ENCODE data around the gene AP1B1.

Gene AP1B1

DNA sequence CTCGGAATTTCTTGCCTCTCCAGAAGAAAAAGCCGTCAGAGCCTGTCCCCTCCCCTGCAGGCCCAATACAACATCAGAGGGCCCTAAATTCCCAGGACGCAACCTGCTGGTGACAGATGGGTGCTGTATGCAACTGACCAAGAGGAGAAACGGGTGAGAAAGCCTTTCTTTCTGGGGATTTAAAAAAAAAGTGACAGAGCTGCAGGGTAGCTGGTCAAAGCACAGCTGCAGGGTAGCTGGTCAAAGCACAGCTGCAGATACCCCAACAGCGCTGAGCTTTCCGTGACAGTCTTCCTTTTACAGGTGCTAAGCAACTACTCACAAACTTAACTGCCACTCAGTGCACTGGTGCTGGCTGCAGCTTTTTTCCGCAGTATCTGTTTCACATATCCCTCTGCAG is 17.8 kb downstream of the AP1B1 start:
- TF ChIP-seq, protein P1, sequence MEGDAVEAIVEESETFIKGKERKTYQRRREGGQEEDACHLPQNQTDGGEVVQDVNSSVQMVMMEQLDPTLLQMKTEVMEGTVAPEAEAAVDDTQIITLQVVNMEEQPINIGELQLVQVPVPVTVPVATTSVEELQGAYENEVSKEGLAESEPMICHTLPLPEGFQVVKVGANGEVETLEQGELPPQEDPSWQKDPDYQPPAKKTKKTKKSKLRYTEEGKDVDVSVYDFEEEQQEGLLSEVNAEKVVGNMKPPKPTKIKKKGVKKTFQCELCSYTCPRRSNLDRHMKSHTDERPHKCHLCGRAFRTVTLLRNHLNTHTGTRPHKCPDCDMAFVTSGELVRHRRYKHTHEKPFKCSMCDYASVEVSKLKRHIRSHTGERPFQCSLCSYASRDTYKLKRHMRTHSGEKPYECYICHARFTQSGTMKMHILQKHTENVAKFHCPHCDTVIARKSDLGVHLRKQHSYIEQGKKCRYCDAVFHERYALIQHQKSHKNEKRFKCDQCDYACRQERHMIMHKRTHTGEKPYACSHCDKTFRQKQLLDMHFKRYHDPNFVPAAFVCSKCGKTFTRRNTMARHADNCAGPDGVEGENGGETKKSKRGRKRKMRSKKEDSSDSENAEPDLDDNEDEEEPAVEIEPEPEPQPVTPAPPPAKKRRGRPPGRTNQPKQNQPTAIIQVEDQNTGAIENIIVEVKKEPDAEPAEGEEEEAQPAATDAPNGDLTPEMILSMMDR (IDR thresholded peaks at IDR 0.05) = no peak

DNA sequence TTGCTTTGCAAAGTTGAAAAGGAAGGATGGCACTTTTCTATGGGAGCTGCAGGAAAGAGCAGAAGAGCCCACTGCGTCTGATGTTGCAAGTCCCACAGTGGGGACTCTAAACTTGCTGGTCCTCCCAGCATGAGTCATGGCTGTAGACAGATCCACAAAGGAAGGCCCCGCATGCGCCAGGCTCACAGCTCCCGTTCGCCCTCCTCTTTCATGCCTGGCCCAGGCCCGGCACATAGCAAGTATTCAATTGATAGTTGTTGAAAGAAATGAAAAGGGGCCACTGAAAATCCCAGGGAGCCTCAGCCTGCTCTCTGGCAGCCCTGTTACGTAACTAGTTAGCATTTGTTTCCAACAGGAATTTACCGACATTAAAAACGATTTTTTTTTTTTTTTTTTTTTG is 18.9 kb downstream of the AP1B1 start:
- TF ChIP-seq, protein P1 (IDR thresholded peaks at IDR 0.05) = no peak

DNA sequence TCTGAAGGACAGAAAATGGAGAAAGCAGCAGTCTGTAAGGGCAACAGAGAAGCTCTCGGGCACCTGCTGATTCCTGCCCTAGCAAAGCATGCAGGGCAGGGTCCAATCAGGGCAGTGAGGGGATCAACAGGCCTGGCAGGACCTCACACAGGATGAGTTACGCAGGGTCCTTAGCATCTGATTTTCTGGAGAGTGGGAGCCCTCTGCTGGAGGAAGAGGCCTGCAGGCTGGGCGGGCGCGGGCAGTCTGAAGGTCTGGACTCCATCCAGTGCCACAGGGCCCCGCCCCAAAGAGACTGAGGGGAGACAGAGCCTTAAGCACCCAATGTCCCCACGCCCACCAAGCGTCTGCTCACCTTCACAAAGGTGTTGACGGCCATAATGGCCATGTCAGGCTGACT is 28.9 kb downstream of the AP1B1 start:
- TF ChIP-seq, protein P1 (IDR thresholded peaks at IDR 0.05) = peak; percentile 53; the same call in 1 of the 2 replicates

DNA sequence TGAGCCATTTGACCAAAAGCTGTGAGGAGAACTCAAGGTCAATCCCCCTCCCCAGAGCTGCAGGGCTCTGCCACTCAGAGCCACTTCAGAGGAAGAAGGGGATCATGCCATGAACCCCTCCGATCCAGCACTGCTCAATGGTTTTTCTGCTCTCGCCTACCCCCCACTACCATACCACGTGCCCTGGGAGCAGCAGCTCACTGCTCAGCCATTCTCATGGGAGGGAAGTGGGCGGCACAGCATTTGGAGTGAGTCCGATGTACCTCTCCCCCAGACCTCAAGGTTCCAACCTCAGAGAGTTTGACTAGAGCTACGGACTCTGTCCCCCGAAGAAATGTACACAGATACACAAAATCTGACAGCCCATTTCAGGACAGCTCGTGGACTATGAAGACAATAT is 34.5 kb downstream of the AP1B1 start:
- TF ChIP-seq, protein P1 (IDR thresholded peaks at IDR 0.05) = no peak

DNA sequence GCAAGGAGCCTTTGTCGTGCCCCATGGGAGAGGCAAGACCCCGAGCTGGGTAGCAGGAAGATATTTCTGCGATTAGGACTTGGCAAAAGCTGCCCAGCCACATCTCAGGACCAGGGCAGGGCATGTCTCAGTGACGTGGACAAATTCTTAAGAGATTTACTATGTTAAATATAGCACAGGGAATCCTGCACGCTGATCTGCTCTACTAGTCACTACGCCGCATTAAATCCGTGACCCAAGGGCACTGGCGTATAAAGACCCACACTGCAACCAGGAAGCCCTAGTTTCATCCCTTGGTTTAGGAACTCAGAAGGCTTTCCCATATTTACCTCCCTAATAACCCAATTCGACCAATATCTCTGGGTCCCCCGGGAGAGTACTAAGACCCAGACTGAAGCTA is 35.1 kb downstream of the AP1B1 start:
- TF ChIP-seq, protein P1 (IDR thresholded peaks at IDR 0.05) = no peak

DNA sequence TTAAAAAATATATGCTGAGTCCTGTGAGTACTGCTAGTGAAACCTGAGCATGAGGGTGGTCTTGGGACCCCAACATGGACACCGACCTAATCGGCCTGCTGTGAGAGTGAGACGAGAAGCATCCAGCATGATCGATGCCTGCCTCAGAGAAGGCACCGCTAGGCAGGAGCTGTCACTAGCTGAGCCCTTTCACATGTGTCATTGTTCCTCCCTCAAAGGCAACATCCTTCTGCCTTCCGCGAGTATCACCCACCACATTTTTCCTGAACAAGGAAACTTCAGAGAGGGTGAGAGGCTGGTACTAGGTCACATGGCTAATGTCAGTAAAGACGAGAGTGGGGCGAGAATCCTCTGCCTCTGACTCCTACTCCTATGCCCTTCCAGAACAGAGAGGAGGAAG is 35.6 kb downstream of the AP1B1 start:
- TF ChIP-seq, protein P1 (IDR thresholded peaks at IDR 0.05) = no peak

DNA sequence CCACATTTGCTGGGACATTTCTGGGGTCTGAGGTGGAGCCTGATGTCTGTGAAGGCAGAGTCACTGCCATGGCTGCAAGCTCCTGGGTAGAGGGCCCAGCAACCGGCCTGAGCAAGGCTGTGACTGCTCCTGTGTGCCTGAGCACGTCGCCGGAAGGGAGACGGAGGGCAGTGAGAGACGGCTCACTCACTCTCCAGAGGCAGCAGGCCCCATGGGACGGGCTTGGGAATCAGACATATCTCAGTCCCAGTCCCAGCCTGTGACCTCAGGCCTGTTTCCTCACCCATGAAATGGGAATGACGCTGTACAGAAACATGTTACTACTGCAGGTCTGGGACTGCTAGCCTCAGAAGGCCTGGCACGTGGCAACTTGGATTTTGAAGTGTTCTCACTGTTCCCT is 36.5 kb downstream of the AP1B1 start:
- TF ChIP-seq, protein P1 (IDR thresholded peaks at IDR 0.05) = no peak

DNA sequence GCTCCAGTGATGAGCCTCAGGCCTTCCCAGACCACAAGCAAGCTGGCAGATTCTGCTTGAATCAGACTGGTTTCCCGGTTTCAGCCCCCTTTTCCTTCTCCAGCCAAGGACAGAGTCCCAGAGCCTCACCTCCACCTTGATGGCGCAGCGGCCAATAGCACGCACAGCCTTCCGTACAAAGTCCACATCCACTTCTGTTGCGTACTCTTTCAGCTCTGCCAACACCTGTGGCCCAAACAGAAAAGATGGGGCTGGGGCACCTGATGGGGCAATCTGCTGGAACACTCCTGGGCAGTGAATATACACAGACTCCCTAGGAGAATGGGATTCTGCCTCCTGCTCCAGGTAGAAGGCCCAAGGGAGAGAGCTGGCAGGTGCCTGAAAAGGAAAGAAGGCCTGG is 37.3 kb downstream of the AP1B1 start:
- TF ChIP-seq, protein P1 (IDR thresholded peaks at IDR 0.05) = no peak

Data from LNCAP (cell line).